GM19397 (cell line): Measurements from ENCODE around the gene TNS3.

Experiments used
- ATAC-seq: cut with Tn5 transposase; IDR thresholded peaks from one replicate; pipeline ENCODE4 v1.9.1; 2021; ENCODE audit warnings: mild to moderate bottlenecking, moderate library complexity; ENCODE audit not compliant: unreplicated experiment

Gene TNS3

GRCh38 chr7:47356261-47356660, 225.7 kb downstream of the TNS3 start:
- no peak for ATAC-seq

DNA sequence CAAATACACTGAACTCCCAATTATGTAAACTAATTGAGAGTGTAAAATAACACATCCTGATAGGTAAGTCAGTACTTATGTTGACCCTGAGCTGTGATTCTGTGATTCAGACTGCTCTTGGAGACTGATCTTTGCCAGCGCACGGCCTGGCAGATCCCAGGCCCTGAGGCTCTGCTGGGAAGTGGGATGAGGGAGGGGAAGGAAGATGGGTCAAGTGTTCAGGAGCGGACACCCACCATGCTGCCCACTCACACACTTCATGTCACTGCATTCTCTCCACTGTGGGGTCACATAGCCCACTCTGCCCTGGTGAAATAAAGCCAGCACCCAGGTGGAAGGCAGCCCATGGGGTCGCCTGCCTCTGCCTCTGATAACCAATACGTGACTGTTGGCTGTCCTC, 226.2 kb downstream of the TNS3 start:
- no peak for ATAC-seq

GRCh38 chr7:47354831-47355541, 226.9 kb downstream of the TNS3 start:
- no peak for ATAC-seq

DNA sequence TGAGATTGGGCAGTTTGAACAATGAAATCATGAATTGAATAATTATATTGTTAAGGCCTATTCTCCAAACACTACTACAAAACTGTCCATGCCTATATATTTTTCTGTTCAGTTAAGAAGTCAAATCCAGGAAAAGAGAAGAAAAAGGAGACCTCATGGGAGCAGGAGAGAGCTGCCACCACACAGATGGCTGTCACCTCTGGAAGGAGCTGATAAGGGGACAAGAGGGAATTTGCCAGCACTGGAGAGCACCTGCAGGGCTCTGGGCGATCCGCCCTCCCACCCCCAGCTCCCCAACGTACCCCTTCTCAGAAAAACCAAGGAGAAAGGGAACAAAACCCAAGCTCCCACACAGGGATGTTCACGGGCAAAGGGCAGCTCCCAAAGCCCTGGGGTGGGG, 227.8 kb downstream of the TNS3 start:
- no peak for ATAC-seq

- ATAC-seq: no peak
These were observed 229.4 kb downstream of the TNS3 start for GRCh38 chr7:47352394-47352968.

DNA sequence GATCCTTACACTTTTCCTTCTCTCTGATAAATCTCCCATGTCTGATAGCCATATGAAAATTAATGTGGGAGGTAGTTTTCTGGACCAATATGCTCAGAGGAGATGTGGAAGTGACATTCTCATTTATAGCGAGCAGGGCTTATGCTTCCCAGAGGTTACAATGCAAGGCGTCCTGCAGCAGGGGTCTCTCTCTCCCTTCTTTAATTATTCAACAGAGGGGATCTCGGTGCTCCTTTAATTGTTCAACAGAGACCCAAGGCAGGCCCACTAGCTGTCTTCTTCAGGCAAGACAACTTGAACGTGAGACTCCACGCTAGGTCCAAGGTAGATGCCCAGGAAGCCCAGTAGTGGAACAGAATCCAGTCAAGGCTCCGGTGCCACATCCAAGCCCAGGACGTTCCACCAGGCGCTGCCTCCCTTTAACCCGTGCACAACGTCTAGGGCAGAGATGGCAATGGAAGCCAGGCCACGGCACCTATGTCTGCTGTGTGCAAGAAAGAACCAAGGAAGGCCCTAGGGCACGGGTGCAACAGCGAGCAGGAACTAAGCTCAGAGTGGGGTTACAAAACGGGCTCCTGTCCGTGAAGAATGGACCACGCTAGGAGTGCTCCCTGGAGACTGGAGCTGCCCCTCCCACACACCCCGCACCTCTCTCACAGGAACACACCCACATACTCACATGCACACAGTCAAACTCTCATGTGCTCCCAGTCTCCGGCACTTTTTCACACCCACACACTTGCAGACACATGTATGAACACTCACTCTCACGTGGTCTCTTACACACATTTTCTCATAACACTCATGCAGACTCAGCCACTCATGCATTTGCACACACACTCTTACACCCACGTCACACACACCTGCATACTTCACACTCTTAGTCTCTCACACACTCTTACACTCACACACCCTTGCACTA, 230.4 kb downstream of the TNS3 start:
- no peak for ATAC-seq

DNA sequence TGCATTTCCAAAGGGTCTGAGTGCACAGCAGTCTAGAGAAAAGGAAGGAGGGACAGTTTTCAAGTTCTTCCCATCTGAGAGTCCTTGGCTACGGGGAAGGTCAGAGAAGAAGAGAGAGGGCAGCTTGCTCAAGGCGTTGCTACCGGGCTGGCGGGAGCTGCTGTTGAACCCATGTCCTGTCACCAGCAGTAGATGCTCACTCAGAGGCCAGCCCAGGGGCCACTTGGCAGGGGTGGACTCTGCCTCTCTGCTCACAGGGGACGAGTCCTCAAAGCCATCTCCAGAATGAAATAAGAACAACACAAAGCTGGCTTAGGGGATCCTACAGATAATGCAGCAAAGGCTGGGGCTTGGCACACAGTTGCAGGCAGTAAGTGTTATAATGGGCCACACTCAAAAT, 231.5 kb downstream of the TNS3 start:
- ATAC-seq: no peak

- no peak for ATAC-seq
These were observed 232.5 kb downstream of the TNS3 start for GRCh38 chr7:47349401-47349800.

GRCh38 chr7:47347816-47348385, 234.0 kb downstream of the TNS3 start:
- ATAC-seq: no peak

GRCh38 chr7:47347346-47347745, 234.6 kb downstream of the TNS3 start:
- no peak for ATAC-seq

DNA sequence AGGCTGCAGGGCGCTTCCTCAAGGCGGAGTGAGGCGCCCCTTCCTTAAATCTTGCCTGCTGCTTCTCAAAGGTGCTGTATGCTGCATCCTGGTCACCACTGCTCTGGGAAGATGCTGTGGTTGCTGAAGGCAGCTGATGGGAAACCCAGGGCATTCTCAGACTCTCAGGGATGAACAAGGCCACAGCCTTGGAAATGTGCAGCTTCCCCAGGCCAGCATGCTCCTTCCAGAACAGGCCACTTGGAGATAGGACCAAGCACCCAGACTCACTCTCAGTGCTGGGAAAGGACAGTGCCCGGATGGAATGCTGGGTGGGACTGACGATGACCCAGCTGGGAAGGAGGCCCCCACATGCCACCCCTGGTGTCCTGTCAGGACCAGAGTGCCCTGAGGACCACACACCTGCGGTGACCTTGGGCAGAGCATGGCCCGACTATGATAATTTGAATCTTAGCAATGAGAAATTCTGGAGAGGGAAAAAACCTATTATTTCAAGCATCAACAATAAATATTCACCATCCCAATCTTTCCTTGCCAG, 235.5 kb downstream of the TNS3 start:
- ATAC-seq: no peak

- no peak for ATAC-seq
These were observed 236.0 kb downstream of the TNS3 start for GRCh38 chr7:47345857-47346298.

- no peak for ATAC-seq
These were observed 237.5 kb downstream of the TNS3 start for GRCh38 chr7:47344171-47344955.

DNA sequence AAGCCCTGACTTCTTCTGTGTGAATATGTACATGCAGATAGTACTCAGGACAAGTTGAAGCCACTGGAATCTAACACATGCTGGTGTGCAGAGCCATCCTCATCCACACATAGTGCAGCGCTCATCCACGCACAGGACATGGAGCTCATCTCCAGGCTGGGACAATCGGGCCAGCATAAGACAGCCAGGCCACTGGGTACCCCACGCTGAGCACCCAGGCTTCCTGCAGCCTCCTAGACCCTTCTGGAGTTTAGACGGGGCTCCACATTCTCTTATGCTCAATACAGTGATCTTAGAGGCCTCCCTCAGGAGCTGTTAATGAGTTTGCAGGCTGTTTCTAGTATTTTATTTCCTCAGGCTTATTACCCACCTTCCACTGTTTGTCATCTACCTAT, 238.9 kb downstream of the TNS3 start:
- ATAC-seq: no peak

- no peak for ATAC-seq
These were observed 239.4 kb downstream of the TNS3 start for GRCh38 chr7:47342296-47343060.

DNA sequence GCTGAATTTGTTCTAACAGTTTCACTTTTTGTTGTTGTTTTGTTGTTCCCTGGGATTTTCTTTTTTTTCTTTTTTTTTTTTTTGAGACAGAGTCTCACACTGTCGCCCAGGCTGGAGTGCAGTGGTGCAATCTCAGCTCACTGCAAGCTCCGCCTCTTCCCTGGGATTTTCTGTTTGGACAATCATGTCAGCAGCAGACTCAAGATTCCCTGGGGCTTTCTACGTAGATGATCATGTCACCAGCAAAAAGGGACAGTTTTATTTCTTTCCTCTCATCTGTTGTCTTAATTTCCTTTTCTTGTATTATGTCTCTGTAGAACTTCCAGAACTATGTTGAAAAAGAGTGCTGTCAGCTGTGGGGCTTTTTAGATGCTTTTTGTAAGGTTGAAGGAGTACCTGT, 241.4 kb downstream of the TNS3 start:
- ATAC-seq: no peak

DNA sequence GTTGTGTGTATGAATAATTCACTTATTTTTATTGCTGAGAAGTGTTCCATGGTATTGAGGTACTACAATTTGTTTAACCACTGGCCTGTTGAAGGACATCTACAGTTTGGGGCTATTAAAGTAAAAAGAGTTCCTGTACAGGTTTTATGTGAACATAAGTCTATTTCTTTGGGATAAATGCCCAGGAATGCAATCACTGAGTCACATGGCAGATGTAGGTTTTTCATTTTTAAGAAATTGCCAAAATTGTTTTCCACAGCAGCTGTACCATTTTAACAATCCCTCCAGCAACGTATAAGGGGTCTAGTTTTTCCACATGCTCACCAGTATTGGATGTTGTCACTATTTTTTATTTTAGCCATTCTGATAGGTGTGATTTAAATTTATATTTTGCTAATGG, 243.9 kb downstream of the TNS3 start:
- no peak for ATAC-seq

DNA sequence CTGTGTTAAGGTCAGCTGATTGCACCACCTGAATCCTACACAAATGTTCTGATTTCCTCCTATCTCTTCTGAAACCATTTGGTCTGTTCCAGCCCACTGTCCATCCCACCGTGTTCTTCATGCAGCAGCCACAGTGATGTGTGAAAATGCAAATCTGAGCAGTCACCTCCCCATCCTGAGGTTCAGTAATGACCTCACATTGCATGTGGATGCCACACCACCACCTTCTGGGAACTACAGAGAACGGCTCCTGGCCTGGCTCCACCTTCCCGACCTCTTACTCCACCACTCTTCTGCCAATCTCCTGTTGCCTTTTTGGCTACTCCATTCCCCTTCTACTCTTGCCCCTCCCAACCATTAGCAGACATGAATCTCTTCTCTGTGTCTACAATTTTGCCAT, 244.4 kb downstream of the TNS3 start:
- peak; percentile 83 for ATAC-seq
